ENCODE data around the gene PASD1.
"Not testable (repeated sequence)": the region's sequence is repeated elsewhere in the genome, so short reads cannot be mapped to it uniquely, and the experiment has no call there.

The PASD1 gene

GRCh38 chrX:151694661-151695582, 131.4 kb downstream of the PASD1 start, which contains the start of gene PRRG3:
Gene PRRG3 (plus strand): TSS chrX:151695458. CDS start chrX:151698815, 3,357 bp downstream.
- no peak within 1 kb of the TSS for H3K4me3 ChIP-seq (replicated peaks in 1 of 2; ENCODE audit: low read depth in 2 of 2, low read length in 2 of 2)
- no peak for TF ChIP-seq CTCF (IDR thresholded peaks at IDR 0.05; ENCODE audit: low read depth, low read length)
- DNase-seq (ENCODE audit: low read depth in 2 of 2), result no peak

- TF ChIP-seq CTCF (IDR thresholded peaks at IDR 0.05; ENCODE audit: low read depth, low read length), result no peak
- no peak overlapping the region for H3K4me3 ChIP-seq (replicated peaks in 1 of 2; ENCODE audit: low read depth in 2 of 2, low read length in 2 of 2)
- no peak for DNase-seq (ENCODE audit: low read depth in 2 of 2)
Observed at GRCh38 chrX:151695583-151696340, 132.3 kb downstream of the PASD1 start.

GRCh38 chrX:151697082-151697481, 133.6 kb downstream of the PASD1 start:
- not testable (repeated sequence) for H3K4me3 ChIP-seq (replicated peaks in 1 of 2; ENCODE audit: low read depth in 2 of 2, low read length in 2 of 2)

GRCh38 chrX:151697522-151697921, 134.0 kb downstream of the PASD1 start:
- no peak for TF ChIP-seq CTCF (IDR thresholded peaks at IDR 0.05; ENCODE audit: low read depth, low read length)
- H3K4me3 ChIP-seq (replicated peaks in 1 of 2; ENCODE audit: low read depth in 2 of 2, low read length in 2 of 2), result no peak overlapping the region
- DNase-seq (ENCODE audit: low read depth in 2 of 2), result peak; percentile 4 to 5

More at GRCh38 chrX:151697082-151697481, 133.6 kb downstream of the PASD1 start:
- not testable (repeated sequence) for DNase-seq (ENCODE audit: low read depth in 2 of 2)

- DNase-seq (ENCODE audit: low read depth in 2 of 2), result no peak
- H3K4me3 ChIP-seq (replicated peaks in 1 of 2; ENCODE audit: low read depth in 2 of 2, low read length in 2 of 2), result no peak overlapping the region
- no peak for TF ChIP-seq CTCF (IDR thresholded peaks at IDR 0.05; ENCODE audit: low read depth, low read length)
Observed at GRCh38 chrX:151698485-151698884, 135.0 kb downstream of the PASD1 start.

GRCh38 chrX:151699746-151700145, 136.3 kb downstream of the PASD1 start:
- TF ChIP-seq CTCF (IDR thresholded peaks at IDR 0.05; ENCODE audit: low read depth, low read length), result no peak
- no peak for DNase-seq (ENCODE audit: low read depth in 2 of 2)
- no peak overlapping the region for H3K4me3 ChIP-seq (replicated peaks in 1 of 2; ENCODE audit: low read depth in 2 of 2, low read length in 2 of 2)

GRCh38 chrX:151700581-151700980, 137.1 kb downstream of the PASD1 start:
- no peak for TF ChIP-seq CTCF (IDR thresholded peaks at IDR 0.05; ENCODE audit: low read depth, low read length)
- no peak overlapping the region for H3K4me3 ChIP-seq (replicated peaks in 1 of 2; ENCODE audit: low read depth in 2 of 2, low read length in 2 of 2)
- DNase-seq (ENCODE audit: low read depth in 2 of 2), result no peak

All from cardiac fibroblast (primary cell).